ENCODE results near the gene PPP1R3C.

The PPP1R3C gene

DNA sequence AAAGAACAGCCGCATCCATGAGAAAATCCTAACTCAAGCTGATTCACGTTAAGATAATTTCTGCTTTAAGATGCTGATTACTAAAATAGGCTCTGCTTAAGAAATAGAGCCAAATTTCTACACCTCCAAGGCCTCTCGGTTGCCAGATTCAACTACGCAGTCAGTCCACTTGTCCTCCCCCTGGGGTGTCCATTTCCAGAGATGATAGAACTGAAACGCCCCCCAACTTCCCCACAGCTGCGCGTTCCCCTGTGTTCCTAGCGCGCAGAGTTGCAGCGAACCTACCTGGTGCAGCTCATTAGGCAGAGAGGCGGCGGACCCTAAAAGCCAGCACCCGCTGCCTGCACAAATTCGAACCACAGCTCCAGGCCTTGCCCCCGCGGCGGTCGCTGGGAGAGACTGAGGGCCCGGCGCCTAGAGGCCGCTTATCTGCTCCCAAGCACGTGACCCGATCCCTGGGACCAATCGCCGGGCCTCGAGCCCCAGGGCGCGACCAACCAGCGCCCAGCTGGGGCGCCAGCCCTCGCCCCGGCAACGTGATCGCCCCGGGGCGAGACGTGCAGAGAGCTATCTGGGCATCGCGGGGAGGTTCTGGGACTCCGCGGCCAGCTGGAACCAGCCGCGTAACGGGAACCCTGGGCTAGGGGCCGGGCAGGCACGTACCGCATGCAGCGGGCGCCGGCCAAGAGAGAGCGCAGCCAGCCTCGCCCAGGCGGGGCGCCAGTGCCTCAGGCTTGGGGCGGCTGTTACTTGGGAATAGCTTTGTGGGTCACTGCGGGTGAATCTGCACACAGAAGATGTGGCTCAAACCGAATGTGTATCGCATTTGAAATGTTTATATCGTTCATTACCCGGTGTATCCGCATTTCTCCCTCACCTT lies at the start of gene PPP1R3C:
TSS of gene PPP1R3C (minus strand) at position 401 of the 880 bp plus-strand sequence. CDS start at position 299, 102 bp downstream.
- Histone ChIP-seq H3K9me3 (ENCODE audit: control insufficient read depth, insufficient read depth, low read depth, low read length) (no peaks in the 10 kb centered on the region), H3K4me1 (ENCODE audit: control insufficient read depth, insufficient read depth, low read length) (no peaks in the 10 kb centered on the region), H3K27ac (ENCODE audit: extremely low read depth, low read depth, low read length) (no peak within 1 kb of the TSS), H3K4me3 (ENCODE audit: low read depth, low read length) (peak within 1 kb of the TSS; percentile 5; the same call in 1 of the 2 replicates), H3K36me3 (ENCODE audit: control insufficient read depth in 2 of 2, insufficient read depth in 1 of 2, low read length in 2 of 2) (no peaks in the 10 kb centered on the region)
- ChIA-PET CTCF (interaction anchor here (0.5 to 2.3 kb wide), 8 partner anchors 19 to 334 kb away, joined by 3 to 9 read pairs (median 3); no protein-coding TSS in a partner anchor), POLR2A (interaction anchor here (1.2 to 1.4 kb wide), 2 partner anchors 20 to 36 kb away, joined by 3 read pairs; no protein-coding TSS in a partner anchor)
- TF ChIP-seq ZNF600 (tag by site-specific recombination; IDR thresholded peaks at IDR 0.05) (no peak), SP2 (tag by site-specific recombination; IDR thresholded peaks at IDR 0.05) (no peak), ZNF639 (tag by site-specific recombination; IDR thresholded peaks at IDR 0.05) (no peak), ZNF501 (tag by site-specific recombination; IDR thresholded peaks at IDR 0.05) (no peak), ZNF529 (tag by site-specific recombination; IDR thresholded peaks at IDR 0.05; ENCODE audit: insufficient replicate concordance) (no peak), YY1 (tag by site-specific recombination; IDR thresholded peaks at IDR 0.05) (no peak)
- TF ChIP-seq, protein P1, sequence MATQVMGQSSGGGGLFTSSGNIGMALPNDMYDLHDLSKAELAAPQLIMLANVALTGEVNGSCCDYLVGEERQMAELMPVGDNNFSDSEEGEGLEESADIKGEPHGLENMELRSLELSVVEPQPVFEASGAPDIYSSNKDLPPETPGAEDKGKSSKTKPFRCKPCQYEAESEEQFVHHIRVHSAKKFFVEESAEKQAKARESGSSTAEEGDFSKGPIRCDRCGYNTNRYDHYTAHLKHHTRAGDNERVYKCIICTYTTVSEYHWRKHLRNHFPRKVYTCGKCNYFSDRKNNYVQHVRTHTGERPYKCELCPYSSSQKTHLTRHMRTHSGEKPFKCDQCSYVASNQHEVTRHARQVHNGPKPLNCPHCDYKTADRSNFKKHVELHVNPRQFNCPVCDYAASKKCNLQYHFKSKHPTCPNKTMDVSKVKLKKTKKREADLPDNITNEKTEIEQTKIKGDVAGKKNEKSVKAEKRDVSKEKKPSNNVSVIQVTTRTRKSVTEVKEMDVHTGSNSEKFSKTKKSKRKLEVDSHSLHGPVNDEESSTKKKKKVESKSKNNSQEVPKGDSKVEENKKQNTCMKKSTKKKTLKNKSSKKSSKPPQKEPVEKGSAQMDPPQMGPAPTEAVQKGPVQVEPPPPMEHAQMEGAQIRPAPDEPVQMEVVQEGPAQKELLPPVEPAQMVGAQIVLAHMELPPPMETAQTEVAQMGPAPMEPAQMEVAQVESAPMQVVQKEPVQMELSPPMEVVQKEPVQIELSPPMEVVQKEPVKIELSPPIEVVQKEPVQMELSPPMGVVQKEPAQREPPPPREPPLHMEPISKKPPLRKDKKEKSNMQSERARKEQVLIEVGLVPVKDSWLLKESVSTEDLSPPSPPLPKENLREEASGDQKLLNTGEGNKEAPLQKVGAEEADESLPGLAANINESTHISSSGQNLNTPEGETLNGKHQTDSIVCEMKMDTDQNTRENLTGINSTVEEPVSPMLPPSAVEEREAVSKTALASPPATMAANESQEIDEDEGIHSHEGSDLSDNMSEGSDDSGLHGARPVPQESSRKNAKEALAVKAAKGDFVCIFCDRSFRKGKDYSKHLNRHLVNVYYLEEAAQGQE (tag by site-specific recombination; IDR thresholded peaks at IDR 0.05), result no peak

DNA sequence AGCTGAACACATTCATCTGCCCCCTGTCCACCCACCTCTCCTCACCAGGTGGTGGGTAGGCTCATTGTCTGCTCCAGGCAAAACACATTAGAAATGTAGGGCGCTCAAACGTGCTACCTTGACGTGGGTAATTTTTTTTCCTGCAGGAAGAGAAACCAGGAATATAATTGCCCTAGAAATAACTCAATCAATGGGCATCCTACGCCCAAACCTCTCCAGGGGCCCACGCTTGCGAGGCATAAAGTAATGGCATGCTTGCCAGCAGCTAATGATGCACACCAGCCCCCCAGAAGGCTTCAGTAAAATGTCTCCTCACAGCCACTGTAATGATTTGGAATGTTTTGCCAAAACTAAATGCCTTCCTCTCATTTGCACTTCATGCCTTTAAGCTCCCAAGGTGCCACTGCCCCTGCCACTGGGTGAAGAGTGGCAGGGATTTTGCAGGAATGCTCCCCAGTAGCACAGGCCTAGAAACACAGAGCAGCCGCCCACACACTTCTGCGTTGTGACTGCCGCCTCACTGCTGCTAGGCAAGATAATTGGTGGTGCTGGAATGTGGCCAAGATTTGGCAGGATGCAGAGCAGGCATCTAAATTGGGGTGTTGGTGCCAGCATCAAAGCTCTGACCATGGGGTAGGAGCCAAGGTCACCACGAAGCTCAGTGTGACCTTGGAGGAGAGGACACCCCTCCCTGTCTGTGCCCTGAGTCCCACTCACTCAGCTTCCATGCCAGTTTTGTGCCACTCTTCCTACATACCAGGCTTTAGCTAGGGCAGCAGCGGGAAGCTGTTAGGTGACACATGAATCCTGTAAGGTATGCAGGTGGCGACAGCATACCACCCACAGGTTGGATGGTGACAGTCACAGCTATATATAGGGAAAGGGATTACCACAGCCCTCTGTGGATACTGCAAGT lies 48.7 kb upstream of the PPP1R3C start:
- H3K4me3 ChIP-seq (ENCODE audit: low read depth, low read length), result no peak overlapping the region
- TF ChIP-seq, protein P2, sequence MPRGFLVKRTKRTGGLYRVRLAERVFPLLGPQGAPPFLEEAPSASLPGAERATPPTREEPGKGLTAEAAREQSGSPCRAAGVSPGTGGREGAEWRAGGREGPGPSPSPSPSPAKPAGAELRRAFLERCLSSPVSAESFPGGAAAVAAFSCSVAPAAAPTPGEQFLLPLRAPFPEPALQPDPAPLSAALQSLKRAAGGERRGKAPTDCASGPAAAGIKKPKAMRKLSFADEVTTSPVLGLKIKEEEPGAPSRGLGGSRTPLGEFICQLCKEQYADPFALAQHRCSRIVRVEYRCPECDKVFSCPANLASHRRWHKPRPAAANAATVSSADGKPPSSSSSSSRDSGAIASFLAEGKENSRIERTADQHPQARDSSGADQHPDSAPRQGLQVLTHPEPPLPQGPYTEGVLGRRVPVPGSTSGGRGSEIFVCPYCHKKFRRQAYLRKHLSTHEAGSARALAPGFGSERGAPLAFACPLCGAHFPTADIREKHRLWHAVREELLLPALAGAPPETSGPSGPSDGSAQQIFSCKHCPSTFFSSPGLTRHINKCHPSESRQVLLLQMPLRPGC (tag by site-specific recombination; IDR thresholded peaks at IDR 0.05), result no peak
- TF ChIP-seq ZNF223 (tag by site-specific recombination; IDR thresholded peaks at IDR 0.05), result 0 out of 2 replicates have a peak, but pooled peaks have one; percentile 8
- peak; percentile 31; the same call in 1 of the 2 replicates for TF ChIP-seq ZBTB17 (tag by site-specific recombination; IDR thresholded peaks at IDR 0.05)
- TF ChIP-seq ZFHX2 (tag by site-specific recombination; conservative IDR thresholded peaks at IDR 0.05), result peak; percentile 82
- TF ChIP-seq HOXD13 (CRISPR knock-in tag; IDR thresholded peaks at IDR 0.05; ENCODE audit: borderline replicate concordance), result no peak
- peak; percentile 64; the same call in 1 of the 2 replicates for TF ChIP-seq OSR2 (tag by site-specific recombination; IDR thresholded peaks at IDR 0.05)
- TF ChIP-seq EGR2 (tag by site-specific recombination; IDR thresholded peaks at IDR 0.05; ENCODE audit: low read depth), result peak; percentile 72; the same call in 1 of the 2 replicates
- no peak overlapping the region for H3K27ac ChIP-seq (ENCODE audit: extremely low read depth, low read depth, low read length)
- ChIA-PET POLR2A (no interaction called here), CTCF (interaction anchor here (2.4 kb wide), 1 partner anchor 13 kb away, joined by 13 read pairs; no protein-coding TSS in a partner anchor)
- H3K36me3 ChIP-seq (ENCODE audit: control insufficient read depth in 2 of 2, insufficient read depth in 1 of 2, low read length in 2 of 2), result no peaks in the 10 kb centered on the region
- peaks cover 6% of the 10 kb centered on the region; the same call in 1 of the 2 replicates for H3K4me1 ChIP-seq (ENCODE audit: control insufficient read depth, insufficient read depth, low read length)
- H3K9me3 ChIP-seq (ENCODE audit: control insufficient read depth, insufficient read depth, low read depth, low read length), result no peaks in the 10 kb centered on the region
